ENCODE measurements around the gene THRB. TPM values are rescaled to one million over a fixed set of nuclear protein-coding genes. Genes with fewer than 3 reads are reported as not detected.

The THRB gene
- total and polyA plus RNA-seq, 9 of the 15 experiments (the other 6 are each of a cell fraction or from before 2014, with no cell fraction given): 1.7 to 14.9 (median 6.9) TPM

GRCh38 chr3:24416224-24416623 lies 78.4 kb downstream of the THRB start:
- no peak for DNase-seq (ENCODE audit: extremely low read depth in 1 of 4, low spot score in 3 of 4)
- intact Hi-C loops (cut with micrococcal nuclease) (no loop called here), in situ Hi-C loops (cut with MboI) (no loop called here)
- Histone ChIP-seq H3K79me2 (ENCODE audit: control insufficient read depth, insufficient read depth, low read length) (no peaks in the 10 kb centered on the region), H4K20me1 (replicated peaks; ENCODE audit: control insufficient read depth, insufficient read depth, low read length) (no peaks in the 10 kb centered on the region), H3K27ac (ENCODE audit: extremely low read depth, low read depth, low read length) (no peak overlapping the region), H3K36me3 (ENCODE audit: control insufficient read depth, insufficient read depth, low read length) (no peaks in the 10 kb centered on the region), H3K4me1 (replicated peaks in 1 of 2; ENCODE audit: control insufficient read depth in 2 of 2, insufficient read depth in 2 of 2, low read length in 2 of 2) (peaks cover 0 to 5% of the 10 kb centered on the region in 2 experiments; a peak in 3 of 5 replicates), H2AFZ (ENCODE audit: low read depth, low read length) (no peak overlapping the region), H3K4me3 (no peak overlapping the region), H3K9me3 (replicated peaks; ENCODE audit: control insufficient read depth, insufficient read depth, low read depth, low read length) (no peaks in the 10 kb centered on the region), H3K9ac (ENCODE audit: insufficient read depth in 1 of 2, low read depth in 2 of 2, low read length in 2 of 2) (no peak overlapping the region), H3K27me3 (ENCODE audit: control insufficient read depth in 2 of 2, insufficient read depth in 2 of 2, low read length in 2 of 2) (no peaks in the 10 kb centered on the region), H3K4me2 (ENCODE audit: insufficient read depth, low read length) (no peak overlapping the region), H3K9me1 (ENCODE audit: control insufficient read depth, insufficient read depth, low read length) (no peaks in the 10 kb centered on the region)
- TF ChIP-seq ESRRA (IDR thresholded peaks at IDR 0.05; ENCODE audit: borderline replicate concordance, low read depth) (no peak), ATF7 (IDR thresholded peaks at IDR 0.05) (no peak), NR2C1 (IDR thresholded peaks at IDR 0.05) (no peak), NR2C1 (tag; IDR thresholded peaks at IDR 0.05) (no peak), SRSF9 (IDR thresholded peaks at IDR 0.05; ENCODE audit: borderline replicate concordance, low read depth, low read length) (no peak), FOXJ3 (CRISPR knock-in tag; IDR thresholded peaks at IDR 0.05) (no peak), CREB5 (CRISPR knock-in tag; IDR thresholded peaks at IDR 0.05) (no peak), GTF3C2 (IDR thresholded peaks at IDR 0.05; ENCODE audit: borderline replicate concordance, extremely low read depth, insufficient read length) (no peak), ZKSCAN1 (IDR thresholded peaks at IDR 0.05; ENCODE audit: low read depth, low read length) (no peak), TFAM (CRISPR knock-in tag; conservative IDR thresholded peaks at IDR 0.05) (no peak), NR2C2 (CRISPR knock-in tag; IDR thresholded peaks at IDR 0.05) (no peak), NR2C2 (tag; IDR thresholded peaks at IDR 0.05) (no peak), SUPT5H (IDR thresholded peaks at IDR 0.05) (no peak), BMI1 (IDR thresholded peaks at IDR 0.05; ENCODE audit: low read length) (no peak), ZNF512 (tag; IDR thresholded peaks at IDR 0.05) (no peak), ZNF174 (CRISPR knock-in tag; IDR thresholded peaks at IDR 0.05) (no peak), ZNF282 (CRISPR knock-in tag; IDR thresholded peaks at IDR 0.05) (no peak), NR0B1 (IDR thresholded peaks at IDR 0.05; ENCODE audit: partially characterized antibody) (no peak)
- CTCF ChIA-PET (ENCODE audit: low intra/inter-chr PET ratio): no interaction called here
- FAIRE-seq: no peak
- 41% methylated on average over 4 of the region's 4 CpGs for WGBS (ENCODE audit: insufficient coverage, low coverage, missing lambda C conversion rate)
- POLR2A ChIA-PET: interaction anchor here (0.8 kb wide), 1 partner anchor 15 kb away, joined by 3 read pairs; no protein-coding TSS in a partner anchor
- no peak for ATAC-seq
- no TSS peak for BruUV-seq (replicated peaks)

Data from K562 (cell line).